ELF-1 (cell line): Measurements from ENCODE around the gene SZT2.
"Not testable (repeated sequence)": the region's sequence is repeated elsewhere in the genome, so short reads cannot be mapped to it uniquely, and the experiment has no call there.

Experiments used
- DNase-seq: peaks from one replicate; pipeline ENCODE4 v3.0.0-alpha.2; 2016; ENCODE audit warnings: low read depth, low spot score

The SZT2 gene

GRCh38 chr1:43388613-43389012 is 1.1 kb upstream of the SZT2 start:
- no peak for DNase-seq

- no peak for DNase-seq
These were observed 3.0 kb downstream of the SZT2 start for GRCh38 chr1:43392702-43393101.

- no peak for DNase-seq
These were observed 5.8 kb downstream of the SZT2 start for GRCh38 chr1:43395523-43395922.

GRCh38 chr1:43396059-43396458 is 6.4 kb downstream of the SZT2 start:
- no peak for DNase-seq

GRCh38 chr1:43398227-43398626 is 8.5 kb downstream of the SZT2 start:
- no peak for DNase-seq

GRCh38 chr1:43400441-43400840 is 10.7 kb downstream of the SZT2 start:
- DNase-seq = not testable (repeated sequence)

- DNase-seq = no peak
These were observed 12.6 kb downstream of the SZT2 start for GRCh38 chr1:43402089-43402865.

- DNase-seq = no peak
These were observed 14.7 kb downstream of the SZT2 start for GRCh38 chr1:43404353-43404752.

- no peak for DNase-seq
These were observed 15.6 kb downstream of the SZT2 start for GRCh38 chr1:43405219-43405875.

GRCh38 chr1:43405876-43406234 is 16.2 kb downstream of the SZT2 start:
- DNase-seq = no peak

GRCh38 chr1:43410571-43410970 is 20.9 kb downstream of the SZT2 start:
- no peak for DNase-seq

GRCh38 chr1:43413426-43413825 is 23.7 kb downstream of the SZT2 start:
- not testable (repeated sequence) for DNase-seq

- peak; percentile 77 for DNase-seq
These were observed 25.0 kb downstream of the SZT2 start for GRCh38 chr1:43414634-43415223.

GRCh38 chr1:43415901-43416300 is 26.2 kb downstream of the SZT2 start:
- DNase-seq = no peak

- DNase-seq = no peak
These were observed 29.2 kb downstream of the SZT2 start for GRCh38 chr1:43418858-43419257.

- DNase-seq = no peak
These were observed 30.1 kb downstream of the SZT2 start for GRCh38 chr1:43419627-43420425.

- no peak for DNase-seq
These were observed 31.2 kb downstream of the SZT2 start for GRCh38 chr1:43420874-43421273.

GRCh38 chr1:43421396-43421795 is 31.7 kb downstream of the SZT2 start:
- DNase-seq = no peak

GRCh38 chr1:43421976-43422750 is 32.5 kb downstream of the SZT2 start:
- DNase-seq = peak; percentile 15

GRCh38 chr1:43422995-43423671 is 33.4 kb downstream of the SZT2 start:
- DNase-seq = no peak
